ENCODE results near the gene VTI1A. TPM values are rescaled to one million over a fixed set of nuclear protein-coding genes. Genes with fewer than 3 reads are reported as not detected.
A peak's percentile ranks its signal among the peaks of the same experiment; 100 is the strongest.

The VTI1A gene
- total and polyA plus RNA-seq, 2 of the 13 experiments (the other 11 are each of a cell fraction or from before 2014, with no cell fraction given), result 11.7 to 32.7 TPM

GRCh38 chr10:112564337-112564736 lies 117.3 kb downstream of the VTI1A start (continued):
- TF ChIP-seq, protein P1, sequence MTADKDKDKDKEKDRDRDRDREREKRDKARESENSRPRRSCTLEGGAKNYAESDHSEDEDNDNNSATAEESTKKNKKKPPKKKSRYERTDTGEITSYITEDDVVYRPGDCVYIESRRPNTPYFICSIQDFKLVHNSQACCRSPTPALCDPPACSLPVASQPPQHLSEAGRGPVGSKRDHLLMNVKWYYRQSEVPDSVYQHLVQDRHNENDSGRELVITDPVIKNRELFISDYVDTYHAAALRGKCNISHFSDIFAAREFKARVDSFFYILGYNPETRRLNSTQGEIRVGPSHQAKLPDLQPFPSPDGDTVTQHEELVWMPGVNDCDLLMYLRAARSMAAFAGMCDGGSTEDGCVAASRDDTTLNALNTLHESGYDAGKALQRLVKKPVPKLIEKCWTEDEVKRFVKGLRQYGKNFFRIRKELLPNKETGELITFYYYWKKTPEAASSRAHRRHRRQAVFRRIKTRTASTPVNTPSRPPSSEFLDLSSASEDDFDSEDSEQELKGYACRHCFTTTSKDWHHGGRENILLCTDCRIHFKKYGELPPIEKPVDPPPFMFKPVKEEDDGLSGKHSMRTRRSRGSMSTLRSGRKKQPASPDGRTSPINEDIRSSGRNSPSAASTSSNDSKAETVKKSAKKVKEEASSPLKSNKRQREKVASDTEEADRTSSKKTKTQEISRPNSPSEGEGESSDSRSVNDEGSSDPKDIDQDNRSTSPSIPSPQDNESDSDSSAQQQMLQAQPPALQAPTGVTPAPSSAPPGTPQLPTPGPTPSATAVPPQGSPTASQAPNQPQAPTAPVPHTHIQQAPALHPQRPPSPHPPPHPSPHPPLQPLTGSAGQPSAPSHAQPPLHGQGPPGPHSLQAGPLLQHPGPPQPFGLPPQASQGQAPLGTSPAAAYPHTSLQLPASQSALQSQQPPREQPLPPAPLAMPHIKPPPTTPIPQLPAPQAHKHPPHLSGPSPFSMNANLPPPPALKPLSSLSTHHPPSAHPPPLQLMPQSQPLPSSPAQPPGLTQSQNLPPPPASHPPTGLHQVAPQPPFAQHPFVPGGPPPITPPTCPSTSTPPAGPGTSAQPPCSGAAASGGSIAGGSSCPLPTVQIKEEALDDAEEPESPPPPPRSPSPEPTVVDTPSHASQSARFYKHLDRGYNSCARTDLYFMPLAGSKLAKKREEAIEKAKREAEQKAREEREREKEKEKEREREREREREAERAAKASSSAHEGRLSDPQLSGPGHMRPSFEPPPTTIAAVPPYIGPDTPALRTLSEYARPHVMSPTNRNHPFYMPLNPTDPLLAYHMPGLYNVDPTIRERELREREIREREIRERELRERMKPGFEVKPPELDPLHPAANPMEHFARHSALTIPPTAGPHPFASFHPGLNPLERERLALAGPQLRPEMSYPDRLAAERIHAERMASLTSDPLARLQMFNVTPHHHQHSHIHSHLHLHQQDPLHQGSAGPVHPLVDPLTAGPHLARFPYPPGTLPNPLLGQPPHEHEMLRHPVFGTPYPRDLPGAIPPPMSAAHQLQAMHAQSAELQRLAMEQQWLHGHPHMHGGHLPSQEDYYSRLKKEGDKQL (CRISPR knock-in tag; IDR thresholded peaks at IDR 0.05; ENCODE audit: low read depth), result no peak
- TF ChIP-seq HMG20A (CRISPR knock-in tag; IDR thresholded peaks at IDR 0.05; ENCODE audit: borderline replicate concordance) (peak; percentile 66; the same call in 1 of the 2 replicates), ZNF619 (CRISPR knock-in tag; IDR thresholded peaks at IDR 0.05) (no peak), ZNF547 (CRISPR knock-in tag; IDR thresholded peaks at IDR 0.05) (no peak), MTF1 (CRISPR knock-in tag; IDR thresholded peaks at IDR 0.05) (no peak), ZNF550 (CRISPR knock-in tag; IDR thresholded peaks at IDR 0.05; ENCODE audit: borderline replicate concordance) (no peak), ETV5 (CRISPR knock-in tag; IDR thresholded peaks at IDR 0.05; ENCODE audit: borderline replicate concordance) (no peak), SRSF1 (optimal IDR thresholded peaks at IDR 0.05; ENCODE audit: low read depth, low read length) (no peak), SP140L (CRISPR knock-in tag; IDR thresholded peaks at IDR 0.05; ENCODE audit: borderline replicate concordance) (no peak)
- TF ChIP-seq, protein P2, sequence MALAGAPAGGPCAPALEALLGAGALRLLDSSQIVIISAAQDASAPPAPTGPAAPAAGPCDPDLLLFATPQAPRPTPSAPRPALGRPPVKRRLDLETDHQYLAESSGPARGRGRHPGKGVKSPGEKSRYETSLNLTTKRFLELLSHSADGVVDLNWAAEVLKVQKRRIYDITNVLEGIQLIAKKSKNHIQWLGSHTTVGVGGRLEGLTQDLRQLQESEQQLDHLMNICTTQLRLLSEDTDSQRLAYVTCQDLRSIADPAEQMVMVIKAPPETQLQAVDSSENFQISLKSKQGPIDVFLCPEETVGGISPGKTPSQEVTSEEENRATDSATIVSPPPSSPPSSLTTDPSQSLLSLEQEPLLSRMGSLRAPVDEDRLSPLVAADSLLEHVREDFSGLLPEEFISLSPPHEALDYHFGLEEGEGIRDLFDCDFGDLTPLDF (CRISPR knock-in tag; IDR thresholded peaks at IDR 0.05), result no peak
- TF ChIP-seq, protein P3, sequence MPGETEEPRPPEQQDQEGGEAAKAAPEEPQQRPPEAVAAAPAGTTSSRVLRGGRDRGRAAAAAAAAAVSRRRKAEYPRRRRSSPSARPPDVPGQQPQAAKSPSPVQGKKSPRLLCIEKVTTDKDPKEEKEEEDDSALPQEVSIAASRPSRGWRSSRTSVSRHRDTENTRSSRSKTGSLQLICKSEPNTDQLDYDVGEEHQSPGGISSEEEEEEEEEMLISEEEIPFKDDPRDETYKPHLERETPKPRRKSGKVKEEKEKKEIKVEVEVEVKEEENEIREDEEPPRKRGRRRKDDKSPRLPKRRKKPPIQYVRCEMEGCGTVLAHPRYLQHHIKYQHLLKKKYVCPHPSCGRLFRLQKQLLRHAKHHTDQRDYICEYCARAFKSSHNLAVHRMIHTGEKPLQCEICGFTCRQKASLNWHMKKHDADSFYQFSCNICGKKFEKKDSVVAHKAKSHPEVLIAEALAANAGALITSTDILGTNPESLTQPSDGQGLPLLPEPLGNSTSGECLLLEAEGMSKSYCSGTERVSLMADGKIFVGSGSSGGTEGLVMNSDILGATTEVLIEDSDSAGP (CRISPR knock-in tag; IDR thresholded peaks at IDR 0.05; ENCODE audit: borderline replicate concordance), result no peak
- TF ChIP-seq, protein P4, sequence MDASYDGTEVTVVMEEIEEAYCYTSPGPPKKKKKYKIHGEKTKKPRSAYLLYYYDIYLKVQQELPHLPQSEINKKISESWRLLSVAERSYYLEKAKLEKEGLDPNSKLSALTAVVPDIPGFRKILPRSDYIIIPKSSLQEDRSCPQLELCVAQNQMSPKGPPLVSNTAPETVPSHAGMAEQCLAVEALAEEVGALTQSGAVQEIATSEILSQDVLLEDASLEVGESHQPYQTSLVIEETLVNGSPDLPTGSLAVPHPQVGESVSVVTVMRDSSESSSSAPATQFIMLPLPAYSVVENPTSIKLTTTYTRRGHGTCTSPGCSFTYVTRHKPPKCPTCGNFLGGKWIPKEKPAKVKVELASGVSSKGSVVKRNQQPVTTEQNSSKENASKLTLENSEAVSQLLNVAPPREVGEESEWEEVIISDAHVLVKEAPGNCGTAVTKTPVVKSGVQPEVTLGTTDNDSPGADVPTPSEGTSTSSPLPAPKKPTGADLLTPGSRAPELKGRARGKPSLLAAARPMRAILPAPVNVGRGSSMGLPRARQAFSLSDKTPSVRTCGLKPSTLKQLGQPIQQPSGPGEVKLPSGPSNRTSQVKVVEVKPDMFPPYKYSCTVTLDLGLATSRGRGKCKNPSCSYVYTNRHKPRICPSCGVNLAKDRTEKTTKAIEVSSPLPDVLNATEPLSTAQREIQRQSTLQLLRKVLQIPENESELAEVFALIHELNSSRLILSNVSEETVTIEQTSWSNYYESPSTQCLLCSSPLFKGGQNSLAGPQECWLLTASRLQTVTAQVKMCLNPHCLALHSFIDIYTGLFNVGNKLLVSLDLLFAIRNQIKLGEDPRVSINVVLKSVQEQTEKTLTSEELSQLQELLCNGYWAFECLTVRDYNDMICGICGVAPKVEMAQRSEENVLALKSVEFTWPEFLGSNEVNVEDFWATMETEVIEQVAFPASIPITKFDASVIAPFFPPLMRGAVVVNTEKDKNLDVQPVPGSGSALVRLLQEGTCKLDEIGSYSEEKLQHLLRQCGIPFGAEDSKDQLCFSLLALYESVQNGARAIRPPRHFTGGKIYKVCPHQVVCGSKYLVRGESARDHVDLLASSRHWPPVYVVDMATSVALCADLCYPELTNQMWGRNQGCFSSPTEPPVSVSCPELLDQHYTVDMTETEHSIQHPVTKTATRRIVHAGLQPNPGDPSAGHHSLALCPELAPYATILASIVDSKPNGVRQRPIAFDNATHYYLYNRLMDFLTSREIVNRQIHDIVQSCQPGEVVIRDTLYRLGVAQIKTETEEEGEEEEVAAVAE (CRISPR knock-in tag; IDR thresholded peaks at IDR 0.05; ENCODE audit: borderline replicate concordance), result no peak
- TF ChIP-seq, protein P5, sequence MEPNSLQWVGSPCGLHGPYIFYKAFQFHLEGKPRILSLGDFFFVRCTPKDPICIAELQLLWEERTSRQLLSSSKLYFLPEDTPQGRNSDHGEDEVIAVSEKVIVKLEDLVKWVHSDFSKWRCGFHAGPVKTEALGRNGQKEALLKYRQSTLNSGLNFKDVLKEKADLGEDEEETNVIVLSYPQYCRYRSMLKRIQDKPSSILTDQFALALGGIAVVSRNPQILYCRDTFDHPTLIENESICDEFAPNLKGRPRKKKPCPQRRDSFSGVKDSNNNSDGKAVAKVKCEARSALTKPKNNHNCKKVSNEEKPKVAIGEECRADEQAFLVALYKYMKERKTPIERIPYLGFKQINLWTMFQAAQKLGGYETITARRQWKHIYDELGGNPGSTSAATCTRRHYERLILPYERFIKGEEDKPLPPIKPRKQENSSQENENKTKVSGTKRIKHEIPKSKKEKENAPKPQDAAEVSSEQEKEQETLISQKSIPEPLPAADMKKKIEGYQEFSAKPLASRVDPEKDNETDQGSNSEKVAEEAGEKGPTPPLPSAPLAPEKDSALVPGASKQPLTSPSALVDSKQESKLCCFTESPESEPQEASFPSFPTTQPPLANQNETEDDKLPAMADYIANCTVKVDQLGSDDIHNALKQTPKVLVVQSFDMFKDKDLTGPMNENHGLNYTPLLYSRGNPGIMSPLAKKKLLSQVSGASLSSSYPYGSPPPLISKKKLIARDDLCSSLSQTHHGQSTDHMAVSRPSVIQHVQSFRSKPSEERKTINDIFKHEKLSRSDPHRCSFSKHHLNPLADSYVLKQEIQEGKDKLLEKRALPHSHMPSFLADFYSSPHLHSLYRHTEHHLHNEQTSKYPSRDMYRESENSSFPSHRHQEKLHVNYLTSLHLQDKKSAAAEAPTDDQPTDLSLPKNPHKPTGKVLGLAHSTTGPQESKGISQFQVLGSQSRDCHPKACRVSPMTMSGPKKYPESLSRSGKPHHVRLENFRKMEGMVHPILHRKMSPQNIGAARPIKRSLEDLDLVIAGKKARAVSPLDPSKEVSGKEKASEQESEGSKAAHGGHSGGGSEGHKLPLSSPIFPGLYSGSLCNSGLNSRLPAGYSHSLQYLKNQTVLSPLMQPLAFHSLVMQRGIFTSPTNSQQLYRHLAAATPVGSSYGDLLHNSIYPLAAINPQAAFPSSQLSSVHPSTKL (CRISPR knock-in tag; IDR thresholded peaks at IDR 0.05), result peak; percentile 89

Measured in HepG2 (cell line).